Type B pancreatic cell (in vitro differentiated cells): Measurements from ENCODE around the gene DOP1B. TPM values are rescaled to one million over a fixed set of nuclear protein-coding genes. Genes with fewer than 3 reads are reported as not detected.
"Not testable (repeated sequence)": the region's sequence is repeated elsewhere in the genome, so short reads cannot be mapped to it uniquely, and the experiment has no call there.

ENCODE experiments used
- DNase-seq: peaks from one replicate; pipeline ENCODE4 v3.0.0; 2021; ENCODE audit warnings: mixed read lengths; ENCODE audit not compliant: unreplicated experiment; ENCODE audit errors: extremely low spot score
- H3K27ac Mint-ChIP-seq: 2 replicates; pipeline ENCODE4 v1.8.0; 2021; ENCODE audit warnings: mild to moderate bottlenecking, mixed read lengths
- H3K27me3 Mint-ChIP-seq: 2 replicates; pipeline ENCODE4 v1.8.0; 2021; ENCODE audit warnings: mixed read lengths
- H3K36me3 Mint-ChIP-seq: 2 replicates; pipeline ENCODE4 v1.8.0; 2021; ENCODE audit warnings: mixed read lengths
- H3K4me1 Mint-ChIP-seq: one replicate; pipeline ENCODE4 v1.8.0; 2021; ENCODE audit warnings: mixed read lengths; ENCODE audit not compliant: unreplicated experiment
- H3K4me3 Mint-ChIP-seq: 2 replicates; pipeline ENCODE4 v1.8.0; 2021; ENCODE audit warnings: mild to moderate bottlenecking, mixed read lengths
- H3K9me3 Mint-ChIP-seq: 2 replicates; pipeline ENCODE4 v1.8.0; 2021; ENCODE audit warnings: mixed read lengths
- total RNA-seq: library from RNA; stranded (reverse); gene quantifications from 2 replicates; pipeline ENCODE4 v1.2.1, GENCODE V29; 2021; ENCODE audit warnings: low replicate concordance
- TF ChIP-seq, protein P1 (sequence below): fragments of 200-600 bp; sonication (generic); conservative IDR thresholded peaks from 2 replicates; pipeline ENCODE4 v1.5.0; 2021; ENCODE audit warnings: antibody characterized with exemption, mild to moderate bottlenecking

DOP1B gene
- total RNA-seq, 1 donor from 2014 or later, result 26.5 TPM

DNA sequence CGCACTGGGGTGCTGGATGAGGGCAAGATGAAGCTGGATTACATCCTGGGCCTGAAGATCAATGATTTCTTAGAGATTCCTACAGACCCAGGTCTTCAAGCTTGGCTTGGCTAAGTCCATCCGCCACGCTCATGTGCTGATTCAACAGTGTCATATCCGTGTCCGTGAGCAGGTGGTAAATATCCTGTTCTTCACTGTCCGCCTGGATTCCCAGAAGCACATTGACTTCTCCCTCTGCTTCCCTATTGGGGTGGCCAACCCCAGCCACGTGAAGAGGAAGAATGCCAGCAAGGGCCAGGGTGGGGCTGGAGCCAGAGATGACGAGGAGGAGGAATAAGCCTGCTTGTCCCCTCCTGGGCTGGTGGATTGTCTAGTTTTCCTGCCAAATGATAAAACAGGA is 23.9 kb upstream of the DOP1B start:
- Mint-ChIP-seq H3K4me1 (peaks cover 30% of the 10 kb centered on the region), H3K4me3 (no peak overlapping the region), H3K27me3 (peaks cover 51% of the 10 kb centered on the region), H3K9me3 (no peaks in the 10 kb centered on the region), H3K27ac (no peak overlapping the region), H3K36me3 (no peaks in the 10 kb centered on the region)
- no peak for DNase-seq
- TF ChIP-seq, protein P1, sequence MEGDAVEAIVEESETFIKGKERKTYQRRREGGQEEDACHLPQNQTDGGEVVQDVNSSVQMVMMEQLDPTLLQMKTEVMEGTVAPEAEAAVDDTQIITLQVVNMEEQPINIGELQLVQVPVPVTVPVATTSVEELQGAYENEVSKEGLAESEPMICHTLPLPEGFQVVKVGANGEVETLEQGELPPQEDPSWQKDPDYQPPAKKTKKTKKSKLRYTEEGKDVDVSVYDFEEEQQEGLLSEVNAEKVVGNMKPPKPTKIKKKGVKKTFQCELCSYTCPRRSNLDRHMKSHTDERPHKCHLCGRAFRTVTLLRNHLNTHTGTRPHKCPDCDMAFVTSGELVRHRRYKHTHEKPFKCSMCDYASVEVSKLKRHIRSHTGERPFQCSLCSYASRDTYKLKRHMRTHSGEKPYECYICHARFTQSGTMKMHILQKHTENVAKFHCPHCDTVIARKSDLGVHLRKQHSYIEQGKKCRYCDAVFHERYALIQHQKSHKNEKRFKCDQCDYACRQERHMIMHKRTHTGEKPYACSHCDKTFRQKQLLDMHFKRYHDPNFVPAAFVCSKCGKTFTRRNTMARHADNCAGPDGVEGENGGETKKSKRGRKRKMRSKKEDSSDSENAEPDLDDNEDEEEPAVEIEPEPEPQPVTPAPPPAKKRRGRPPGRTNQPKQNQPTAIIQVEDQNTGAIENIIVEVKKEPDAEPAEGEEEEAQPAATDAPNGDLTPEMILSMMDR, result no peak

- no peaks in the 10 kb centered on the region for H3K9me3 Mint-ChIP-seq
- no peaks in the 10 kb centered on the region for H3K36me3 Mint-ChIP-seq
- H3K4me1 Mint-ChIP-seq, result peaks cover 21% of the 10 kb centered on the region
- H3K4me3 Mint-ChIP-seq, result peak within 1 kb of the TSS; percentile 91
- TF ChIP-seq, protein P1, result no peak
- DNase-seq, result no peak
- H3K27me3 Mint-ChIP-seq, result peaks cover 48% of the 10 kb centered on the region
- peak within 1 kb of the TSS; percentile 83 for H3K27ac Mint-ChIP-seq
Observed at GRCh38 chr21:36134803-36135390, 21.7 kb upstream of the DOP1B start, which contains the start of gene CBR3. CBR3 (plus strand) TSS chr21:36135079; CDS start chr21:36135193, 114 bp downstream.

DNA sequence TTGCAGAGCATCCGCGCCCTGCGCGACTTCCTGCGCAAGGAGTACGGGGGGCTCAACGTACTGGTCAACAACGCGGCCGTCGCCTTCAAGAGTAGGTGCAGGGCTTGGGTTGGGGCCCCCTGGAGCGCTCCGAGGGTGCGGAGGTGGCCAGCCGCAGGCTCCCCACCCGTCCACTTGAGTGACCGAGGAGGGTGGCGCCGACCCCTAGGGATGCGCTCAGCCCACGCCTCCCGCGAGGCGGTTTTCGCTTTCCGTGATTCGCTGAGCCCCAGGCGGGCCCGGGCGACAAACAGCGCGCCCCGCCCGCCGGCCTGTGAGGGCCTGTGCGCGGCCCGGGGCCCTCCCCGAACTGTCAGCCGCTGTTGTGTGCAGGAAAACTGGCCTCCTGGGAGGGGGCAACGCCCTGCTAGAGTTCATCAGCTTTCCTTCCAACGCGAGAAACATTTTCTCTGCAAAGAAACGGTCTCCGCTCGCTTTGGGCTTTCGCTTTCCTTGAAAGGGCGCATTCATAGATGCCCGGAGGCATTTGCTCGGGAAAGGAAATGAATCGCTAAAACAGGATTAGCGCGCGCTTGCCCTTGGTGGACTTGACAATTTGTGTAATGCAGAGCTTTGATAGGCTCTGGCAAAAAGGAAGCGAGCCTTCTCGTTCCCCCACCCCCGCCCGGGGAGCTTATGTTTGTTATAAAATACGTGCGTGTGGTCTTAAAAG is 21.1 kb upstream of the DOP1B start:
- TF ChIP-seq, protein P1, result no peak
- Mint-ChIP-seq H3K9me3 (no peaks in the 10 kb centered on the region), H3K36me3 (no peaks in the 10 kb centered on the region), H3K4me1 (peaks cover 18% of the 10 kb centered on the region), H3K27me3 (peaks cover 45% of the 10 kb centered on the region), H3K27ac (peak overlapping the region; percentile 83), H3K4me3 (peak overlapping the region; percentile 91)
- DNase-seq, result no peak

DNA sequence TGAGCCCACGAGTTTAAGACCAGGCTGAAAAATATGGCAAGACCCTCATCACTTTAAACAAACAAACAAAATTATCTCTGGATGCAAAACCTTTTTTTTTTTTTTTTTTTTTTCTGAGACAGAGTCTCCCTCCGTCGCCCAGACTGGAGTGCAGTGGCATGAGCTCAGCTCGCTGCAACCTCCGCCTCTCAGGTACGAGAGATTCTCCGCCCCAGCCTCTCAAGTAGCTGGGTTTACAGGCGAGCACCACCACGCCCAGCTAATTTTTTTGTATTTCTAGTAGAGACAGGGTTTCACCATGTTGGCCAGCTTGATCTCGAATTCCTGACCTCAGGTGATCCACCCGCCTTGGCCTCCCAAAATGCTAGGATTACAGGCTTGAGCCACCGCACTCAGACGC is 16.8 kb upstream of the DOP1B start:
- Mint-ChIP-seq H3K27me3 (peaks cover 20% of the 10 kb centered on the region), H3K4me1 (peaks cover 17% of the 10 kb centered on the region)
- not testable (repeated sequence) for H3K27ac Mint-ChIP-seq, DNase-seq, H3K9me3 Mint-ChIP-seq, H3K4me3 Mint-ChIP-seq, H3K36me3 Mint-ChIP-seq

DNA sequence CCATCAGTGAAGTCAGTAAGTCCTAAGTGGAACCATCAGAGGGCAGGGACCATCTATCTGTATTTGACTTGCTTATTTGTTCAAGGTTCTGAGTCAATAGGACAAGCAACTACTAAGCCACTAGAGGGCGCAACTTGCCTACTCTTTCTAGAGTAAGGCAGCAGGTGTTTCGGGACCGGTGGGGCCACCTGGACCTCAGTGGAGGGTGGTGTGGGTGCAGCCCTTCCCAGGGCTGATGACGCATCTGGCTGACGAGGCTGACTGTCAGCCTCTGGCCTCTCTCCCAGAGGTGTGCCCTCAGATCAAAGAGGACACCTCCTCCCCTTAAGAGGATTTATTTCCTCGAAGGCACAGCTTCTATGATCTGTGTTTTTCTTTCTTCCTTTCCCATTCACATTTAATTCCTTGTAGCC is 15.1 kb upstream of the DOP1B start:
- no peaks in the 10 kb centered on the region for H3K36me3 Mint-ChIP-seq
- no peaks in the 10 kb centered on the region for H3K9me3 Mint-ChIP-seq
- H3K27ac Mint-ChIP-seq, result peak overlapping the region; percentile 88
- H3K27me3 Mint-ChIP-seq, result peaks cover 13% of the 10 kb centered on the region
- DNase-seq, result peak; percentile 84
- TF ChIP-seq, protein P1, result peak; percentile 91
- peak overlapping the region; percentile 40 for H3K4me3 Mint-ChIP-seq
- H3K4me1 Mint-ChIP-seq, result peaks cover 12% of the 10 kb centered on the region

GRCh38 chr21:36144233-36144632 is 12.4 kb upstream of the DOP1B start:
- not testable (repeated sequence) for H3K27ac Mint-ChIP-seq, H3K27me3 Mint-ChIP-seq, H3K4me3 Mint-ChIP-seq, H3K4me1 Mint-ChIP-seq, H3K9me3 Mint-ChIP-seq, DNase-seq, H3K36me3 Mint-ChIP-seq
